A549 (cell line): ENCODE results near the gene WNK4.

Source experiments
- CEBPB ChIP-seq, 2 experiments: fragments of >200 bp in 1 of 2; sonication (Bioruptor Twin) in 1 of 2; formaldehyde crosslinking in 1 of 2; IDR thresholded peaks; 2 replicates each; pipeline ENCODE4 v1.6.1; 2012 to 2016
- POLR2A ChIP-seq: IDR thresholded peaks from 2 replicates; pipeline ENCODE4 v1.6.1; 2012; ENCODE audit warnings: mild to moderate bottlenecking, low read length
- RFX5 ChIP-seq: fragments of 450-650 bp; IDR thresholded peaks from 2 replicates; pipeline ENCODE4 v1.7.1; 2014; ENCODE audit warnings: antibody characterized with exemption, mild to moderate bottlenecking, moderate library complexity
- TF ChIP-seq, protein P1 (sequence below): fragments of >200 bp; sonication (Bioruptor Twin); formaldehyde crosslinking; IDR thresholded peaks from 3 replicates; pipeline ENCODE4 v1.5.1; 2016
- TF ChIP-seq, protein P2 (sequence below): IDR thresholded peaks from 2 replicates; pipeline ENCODE4 v1.6.1; 2012

DNA sequence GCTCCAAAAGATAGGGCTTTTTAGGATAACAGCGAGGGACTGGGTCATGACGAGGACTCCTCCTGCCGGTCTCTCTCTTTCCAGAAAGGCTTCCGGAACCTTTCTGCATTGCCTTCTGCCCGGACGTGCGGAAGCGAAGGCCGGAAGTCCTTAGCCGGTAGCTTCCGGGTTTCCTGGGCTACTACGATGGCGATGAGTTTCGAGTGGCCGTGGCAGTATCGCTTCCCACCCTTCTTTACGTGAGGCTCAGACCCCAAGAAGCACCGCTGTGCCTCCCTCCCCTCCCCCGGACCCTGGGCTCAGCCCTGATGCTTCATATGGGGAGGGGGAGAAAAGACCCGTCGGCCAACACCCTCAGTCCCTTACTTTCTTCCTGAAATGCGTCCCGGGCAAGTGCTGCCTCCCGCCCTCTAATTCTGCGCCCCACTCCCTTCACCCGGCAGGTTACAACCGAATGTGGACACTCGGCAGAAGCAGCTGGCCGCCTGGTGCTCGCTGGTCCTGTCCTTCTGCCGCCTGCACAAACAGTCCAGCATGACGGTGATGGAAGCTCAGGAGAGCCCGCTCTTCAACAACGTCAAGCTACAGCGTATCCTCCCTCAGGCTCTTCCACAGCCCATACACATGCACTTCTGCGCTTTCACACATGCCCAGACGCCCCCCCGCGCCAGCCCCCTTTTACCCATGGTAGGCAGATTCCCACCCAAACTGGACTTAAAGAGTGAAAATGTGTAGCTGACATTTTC lies 6.9 kb upstream of the WNK4 start, which contains the start of gene VPS25:
- TF ChIP-seq RFX5 (0 out of 2 replicates have a peak, but pooled peaks have one; percentile 47), CEBPB (IDR thresholded peaks at IDR 0.05) (no peak), POLR2A (peak; percentile 96)
- TF ChIP-seq, protein P1, sequence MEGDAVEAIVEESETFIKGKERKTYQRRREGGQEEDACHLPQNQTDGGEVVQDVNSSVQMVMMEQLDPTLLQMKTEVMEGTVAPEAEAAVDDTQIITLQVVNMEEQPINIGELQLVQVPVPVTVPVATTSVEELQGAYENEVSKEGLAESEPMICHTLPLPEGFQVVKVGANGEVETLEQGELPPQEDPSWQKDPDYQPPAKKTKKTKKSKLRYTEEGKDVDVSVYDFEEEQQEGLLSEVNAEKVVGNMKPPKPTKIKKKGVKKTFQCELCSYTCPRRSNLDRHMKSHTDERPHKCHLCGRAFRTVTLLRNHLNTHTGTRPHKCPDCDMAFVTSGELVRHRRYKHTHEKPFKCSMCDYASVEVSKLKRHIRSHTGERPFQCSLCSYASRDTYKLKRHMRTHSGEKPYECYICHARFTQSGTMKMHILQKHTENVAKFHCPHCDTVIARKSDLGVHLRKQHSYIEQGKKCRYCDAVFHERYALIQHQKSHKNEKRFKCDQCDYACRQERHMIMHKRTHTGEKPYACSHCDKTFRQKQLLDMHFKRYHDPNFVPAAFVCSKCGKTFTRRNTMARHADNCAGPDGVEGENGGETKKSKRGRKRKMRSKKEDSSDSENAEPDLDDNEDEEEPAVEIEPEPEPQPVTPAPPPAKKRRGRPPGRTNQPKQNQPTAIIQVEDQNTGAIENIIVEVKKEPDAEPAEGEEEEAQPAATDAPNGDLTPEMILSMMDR: no peak; the same call in 2 of the 3 replicates
- TF ChIP-seq, protein P2, sequence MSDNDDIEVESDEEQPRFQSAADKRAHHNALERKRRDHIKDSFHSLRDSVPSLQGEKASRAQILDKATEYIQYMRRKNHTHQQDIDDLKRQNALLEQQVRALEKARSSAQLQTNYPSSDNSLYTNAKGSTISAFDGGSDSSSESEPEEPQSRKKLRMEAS: peak; percentile 91
